ENCODE results near the gene CEP41. TPM values are rescaled to one million over a fixed set of nuclear protein-coding genes. Genes with fewer than 3 reads are reported as not detected.
A peak's percentile ranks its signal among the peaks of the same experiment; 100 is the strongest.

The CEP41 gene
- total RNA-seq, 1 donor from 2014 or later: 29.3 TPM

GRCh38 chr7:130396109-130396508 lies 44.7 kb downstream of the CEP41 start:
- DNase-seq (ENCODE audit: low read depth, low spot score): no peak
- Mint-ChIP-seq H3K4me3 (no peak overlapping the region), H3K36me3 (ENCODE audit: low read depth) (peaks cover 9% of the 10 kb centered on the region), H3K9me3 (no peaks in the 10 kb centered on the region), H3K27me3 (ENCODE audit: low read depth) (no peaks in the 10 kb centered on the region), H3K27ac (ENCODE audit: unreplicated experiment) (peak overlapping the region; percentile 86), H3K4me1 (peaks cover 46% of the 10 kb centered on the region)
- TF ChIP-seq, protein P1, sequence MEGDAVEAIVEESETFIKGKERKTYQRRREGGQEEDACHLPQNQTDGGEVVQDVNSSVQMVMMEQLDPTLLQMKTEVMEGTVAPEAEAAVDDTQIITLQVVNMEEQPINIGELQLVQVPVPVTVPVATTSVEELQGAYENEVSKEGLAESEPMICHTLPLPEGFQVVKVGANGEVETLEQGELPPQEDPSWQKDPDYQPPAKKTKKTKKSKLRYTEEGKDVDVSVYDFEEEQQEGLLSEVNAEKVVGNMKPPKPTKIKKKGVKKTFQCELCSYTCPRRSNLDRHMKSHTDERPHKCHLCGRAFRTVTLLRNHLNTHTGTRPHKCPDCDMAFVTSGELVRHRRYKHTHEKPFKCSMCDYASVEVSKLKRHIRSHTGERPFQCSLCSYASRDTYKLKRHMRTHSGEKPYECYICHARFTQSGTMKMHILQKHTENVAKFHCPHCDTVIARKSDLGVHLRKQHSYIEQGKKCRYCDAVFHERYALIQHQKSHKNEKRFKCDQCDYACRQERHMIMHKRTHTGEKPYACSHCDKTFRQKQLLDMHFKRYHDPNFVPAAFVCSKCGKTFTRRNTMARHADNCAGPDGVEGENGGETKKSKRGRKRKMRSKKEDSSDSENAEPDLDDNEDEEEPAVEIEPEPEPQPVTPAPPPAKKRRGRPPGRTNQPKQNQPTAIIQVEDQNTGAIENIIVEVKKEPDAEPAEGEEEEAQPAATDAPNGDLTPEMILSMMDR (conservative IDR thresholded peaks at IDR 0.05): no peak

DNA sequence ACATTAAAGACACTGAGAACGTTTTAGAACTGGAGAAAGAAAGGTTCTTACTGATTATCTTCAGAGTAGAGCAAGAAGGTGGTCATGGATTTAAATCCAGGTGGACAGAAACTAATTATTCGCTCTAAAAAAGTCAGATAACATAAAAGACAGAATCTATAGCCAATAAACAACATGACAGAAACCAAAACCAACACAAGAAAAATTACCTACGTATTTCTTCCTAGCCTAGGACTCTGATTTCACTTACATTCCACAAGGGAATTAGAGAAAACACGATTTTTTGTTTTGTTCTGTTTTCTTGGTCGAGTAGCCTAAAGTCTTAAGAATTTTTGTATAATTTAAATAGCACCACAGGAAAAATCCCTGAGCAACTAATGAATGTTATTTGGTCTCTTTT lies 45.4 kb downstream of the CEP41 start:
- H3K27ac Mint-ChIP-seq (ENCODE audit: unreplicated experiment): no peak overlapping the region
- H3K9me3 Mint-ChIP-seq: no peaks in the 10 kb centered on the region
- no peaks in the 10 kb centered on the region for H3K27me3 Mint-ChIP-seq (ENCODE audit: low read depth)
- no peak for DNase-seq (ENCODE audit: low read depth, low spot score)
- no peak overlapping the region for H3K4me3 Mint-ChIP-seq
- peaks cover 46% of the 10 kb centered on the region for H3K4me1 Mint-ChIP-seq
- H3K36me3 Mint-ChIP-seq (ENCODE audit: low read depth): peaks cover 8% of the 10 kb centered on the region
- TF ChIP-seq, protein P1 (conservative IDR thresholded peaks at IDR 0.05): no peak

- Mint-ChIP-seq H3K4me3 (no peak overlapping the region), H3K9me3 (no peaks in the 10 kb centered on the region), H3K27me3 (ENCODE audit: low read depth) (no peaks in the 10 kb centered on the region), H3K36me3 (ENCODE audit: low read depth) (peaks cover 5% of the 10 kb centered on the region), H3K4me1 (peaks cover 46% of the 10 kb centered on the region), H3K27ac (ENCODE audit: unreplicated experiment) (no peak overlapping the region)
- no peak for DNase-seq (ENCODE audit: low read depth, low spot score)
- TF ChIP-seq, protein P1 (conservative IDR thresholded peaks at IDR 0.05): no peak
Measured at GRCh38 chr7:130394421-130395195, 46.2 kb downstream of the CEP41 start.

GRCh38 chr7:130393841-130394411 lies 46.9 kb downstream of the CEP41 start:
- no peak overlapping the region for H3K27ac Mint-ChIP-seq (ENCODE audit: unreplicated experiment)
- TF ChIP-seq, protein P1 (conservative IDR thresholded peaks at IDR 0.05): no peak
- H3K4me1 Mint-ChIP-seq: peaks cover 46% of the 10 kb centered on the region

GRCh38 chr7:130393101-130393561 lies 47.7 kb downstream of the CEP41 start:
- Mint-ChIP-seq H3K4me3 (no peak overlapping the region), H3K27me3 (ENCODE audit: low read depth) (no peaks in the 10 kb centered on the region), H3K9me3 (peaks cover 5% of the 10 kb centered on the region), H3K27ac (ENCODE audit: unreplicated experiment) (no peak overlapping the region), H3K36me3 (ENCODE audit: low read depth) (peaks cover 8% of the 10 kb centered on the region), H3K4me1 (peaks cover 49% of the 10 kb centered on the region)
- DNase-seq (ENCODE audit: low read depth, low spot score): no peak
- TF ChIP-seq, protein P1 (conservative IDR thresholded peaks at IDR 0.05): no peak

More at GRCh38 chr7:130393841-130394411, 46.9 kb downstream of the CEP41 start:
- Mint-ChIP-seq H3K9me3 (no peaks in the 10 kb centered on the region), H3K36me3 (ENCODE audit: low read depth) (peaks cover 5% of the 10 kb centered on the region), H3K4me3 (no peak overlapping the region), H3K27me3 (ENCODE audit: low read depth) (no peaks in the 10 kb centered on the region)
- DNase-seq (ENCODE audit: low read depth, low spot score): no peak

Data from neural crest cell (in vitro differentiated cells).